Choroid plexus epithelial cell (primary cell): ENCODE data around the gene SLC35F2.

ENCODE experiments used
- DNase-seq: peaks from one replicate; pipeline ENCODE4 v3.0.0-alpha.2; 2010; ENCODE audit warnings: low read depth
- H3K4me3 ChIP-seq: 2 replicates; pipeline ENCODE4 v1.5.1; 2011; ENCODE audit warnings: low read depth, mild to moderate bottlenecking, control low read depth, low read length, moderate library complexity
- TF ChIP-seq, protein P1 (sequence below): conservative IDR thresholded peaks from 2 replicates; pipeline ENCODE4 v1.5.1; 2011; ENCODE audit warnings: low read depth, mild to moderate bottlenecking, control low read depth, inconsistent platforms, low read length, moderate library complexity

The SLC35F2 gene

DNA sequence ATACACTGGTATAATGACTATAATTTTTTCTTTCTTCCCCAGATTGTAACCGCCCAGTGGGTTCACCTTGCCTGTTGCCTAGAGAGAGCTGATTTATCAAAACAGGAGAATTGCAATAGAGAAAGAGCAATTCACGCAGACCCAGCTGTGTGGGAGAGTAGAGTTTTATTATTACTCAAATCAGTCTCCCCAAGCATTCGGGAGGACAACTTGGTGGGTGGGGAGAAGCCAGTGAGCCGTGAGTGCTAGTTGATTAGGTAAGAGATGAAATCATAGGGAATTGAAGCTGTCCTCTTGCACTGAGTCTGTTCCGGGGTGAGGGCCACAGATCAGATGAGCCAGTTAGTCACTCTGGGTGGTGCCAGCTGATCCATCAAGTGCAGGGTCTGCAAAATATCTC lies 73.2 kb downstream of the SLC35F2 start:
- DNase-seq = peak; percentile 44
- TF ChIP-seq, protein P1, sequence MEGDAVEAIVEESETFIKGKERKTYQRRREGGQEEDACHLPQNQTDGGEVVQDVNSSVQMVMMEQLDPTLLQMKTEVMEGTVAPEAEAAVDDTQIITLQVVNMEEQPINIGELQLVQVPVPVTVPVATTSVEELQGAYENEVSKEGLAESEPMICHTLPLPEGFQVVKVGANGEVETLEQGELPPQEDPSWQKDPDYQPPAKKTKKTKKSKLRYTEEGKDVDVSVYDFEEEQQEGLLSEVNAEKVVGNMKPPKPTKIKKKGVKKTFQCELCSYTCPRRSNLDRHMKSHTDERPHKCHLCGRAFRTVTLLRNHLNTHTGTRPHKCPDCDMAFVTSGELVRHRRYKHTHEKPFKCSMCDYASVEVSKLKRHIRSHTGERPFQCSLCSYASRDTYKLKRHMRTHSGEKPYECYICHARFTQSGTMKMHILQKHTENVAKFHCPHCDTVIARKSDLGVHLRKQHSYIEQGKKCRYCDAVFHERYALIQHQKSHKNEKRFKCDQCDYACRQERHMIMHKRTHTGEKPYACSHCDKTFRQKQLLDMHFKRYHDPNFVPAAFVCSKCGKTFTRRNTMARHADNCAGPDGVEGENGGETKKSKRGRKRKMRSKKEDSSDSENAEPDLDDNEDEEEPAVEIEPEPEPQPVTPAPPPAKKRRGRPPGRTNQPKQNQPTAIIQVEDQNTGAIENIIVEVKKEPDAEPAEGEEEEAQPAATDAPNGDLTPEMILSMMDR = no peak
- no peak overlapping the region for H3K4me3 ChIP-seq

DNA sequence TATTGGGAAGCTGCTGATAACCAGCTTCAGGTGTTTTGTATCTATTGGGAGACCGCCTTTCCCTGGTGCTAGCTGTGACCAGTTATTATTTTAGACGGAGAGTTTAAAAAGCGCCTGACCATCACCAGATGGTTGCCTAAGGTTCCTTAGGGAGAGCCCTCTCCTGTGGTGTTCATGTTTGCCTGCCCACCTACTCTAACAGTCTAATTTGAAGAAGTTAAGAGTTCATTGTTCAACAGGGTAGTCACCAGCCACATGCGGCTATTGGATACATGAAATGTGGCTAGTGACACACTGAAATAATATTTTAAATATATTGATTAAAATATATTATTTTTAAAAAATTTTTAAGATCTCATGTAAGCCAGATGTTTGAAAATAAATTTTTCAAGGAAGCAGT lies 75.5 kb downstream of the SLC35F2 start:
- H3K4me3 ChIP-seq = no peak overlapping the region
- no peak for DNase-seq
- TF ChIP-seq, protein P1 = no peak

DNA sequence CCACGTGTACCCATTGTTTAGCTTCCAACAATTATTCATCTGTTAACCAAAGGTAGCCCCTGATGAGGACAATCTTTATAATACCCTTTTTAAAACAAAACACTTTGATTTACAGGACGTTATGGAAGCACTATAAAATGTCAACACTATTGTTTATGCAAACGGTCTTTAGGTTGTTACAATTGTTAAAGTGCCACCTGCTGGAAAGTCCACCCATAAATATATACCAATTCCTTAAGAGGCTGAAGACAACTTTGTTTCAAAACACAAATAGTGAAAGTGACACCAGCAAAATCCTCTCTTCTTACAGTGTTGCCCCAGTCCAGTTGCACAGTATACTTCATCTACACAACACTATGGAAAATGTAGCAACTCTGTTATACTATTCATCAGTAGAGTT lies 77.8 kb downstream of the SLC35F2 start:
- no peak overlapping the region for H3K4me3 ChIP-seq
- DNase-seq = peak; percentile 9
- TF ChIP-seq, protein P1 = no peak

DNA sequence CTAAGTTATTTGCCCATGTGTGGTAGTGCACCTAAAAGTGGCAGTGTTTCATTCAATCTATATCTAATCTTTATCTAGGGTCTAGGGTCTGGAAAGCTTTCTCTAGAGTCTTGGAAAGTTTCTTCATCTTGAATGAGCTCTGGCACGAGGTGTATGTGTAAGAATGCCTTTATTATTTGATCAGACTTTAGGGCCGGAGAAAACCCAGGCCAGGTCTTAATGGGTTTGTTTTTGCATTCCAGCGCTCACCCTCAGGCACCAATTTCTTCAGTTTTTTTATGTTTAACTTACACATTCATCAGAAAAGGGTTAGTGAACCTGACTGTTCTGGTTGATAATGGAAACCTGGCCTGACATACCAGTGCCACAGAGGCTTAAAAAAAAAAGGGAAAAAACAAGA lies 78.5 kb downstream of the SLC35F2 start:
- H3K4me3 ChIP-seq = no peak overlapping the region
- TF ChIP-seq, protein P1 = no peak
- peak; percentile 7 for DNase-seq

DNA sequence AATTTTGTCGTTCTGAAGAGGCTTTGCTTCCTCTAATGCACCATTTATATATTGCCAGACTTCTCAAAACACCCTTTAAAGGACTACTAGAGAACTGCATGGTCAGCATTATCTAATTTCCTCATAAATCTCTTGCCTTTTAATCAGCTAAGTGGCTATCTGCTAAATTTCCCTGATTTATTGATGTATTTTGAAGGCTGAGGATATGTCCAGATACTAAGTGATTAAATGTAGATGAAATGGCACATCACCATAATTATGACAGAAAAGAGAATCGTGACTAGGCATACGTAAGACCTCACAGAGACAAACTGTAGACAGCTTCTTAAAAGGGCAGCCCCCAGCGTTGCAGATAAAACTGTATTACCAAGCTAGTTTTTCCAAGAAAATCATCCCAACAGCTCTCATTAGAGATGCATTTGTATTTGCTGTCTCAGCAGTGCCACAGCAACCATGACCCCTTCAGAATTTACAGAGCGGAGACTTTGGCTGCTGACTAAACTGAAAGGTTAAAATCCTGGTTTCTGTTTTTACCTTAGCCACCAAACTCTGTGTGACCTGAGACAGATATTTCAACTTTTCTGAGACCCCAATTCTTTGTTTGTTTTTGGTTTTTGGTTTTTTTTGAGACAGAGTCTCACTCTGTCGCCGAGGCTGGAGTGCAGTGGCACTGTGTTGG lies 79.6 kb downstream of the SLC35F2 start:
- no peak for DNase-seq
- H3K4me3 ChIP-seq = no peak overlapping the region
- TF ChIP-seq, protein P1 = no peak

GRCh38 chr11:107777110-107777509 lies 81.5 kb downstream of the SLC35F2 start:
- no peak overlapping the region for H3K4me3 ChIP-seq
- TF ChIP-seq, protein P1 = no peak
- no peak for DNase-seq

GRCh38 chr11:107776062-107776461 lies 82.5 kb downstream of the SLC35F2 start:
- no peak for DNase-seq
- no peak overlapping the region for H3K4me3 ChIP-seq
- TF ChIP-seq, protein P1 = no peak
